H1 (cell line): ENCODE results near the gene CD247. TPM values are rescaled to one million over a fixed set of nuclear protein-coding genes. Genes with fewer than 3 reads are reported as not detected.

Experiments used
- CHD7 ChIP-seq: fragments of 300-600 bp; sonication (generic); IDR thresholded peaks from 2 replicates; pipeline ENCODE4 v1.7.1; 2012; ENCODE audit warnings: low read length, moderate library complexity, mild to moderate bottlenecking, inconsistent platforms; ENCODE audit not compliant: insufficient replicate concordance
- CREB1 ChIP-seq: IDR thresholded peaks from 2 replicates; pipeline ENCODE4 v1.6.1; 2012; ENCODE audit warnings: inconsistent platforms
- POU5F1 ChIP-seq: IDR thresholded peaks from 2 replicates; pipeline ENCODE4 v1.6.1; 2011; ENCODE audit warnings: low read depth, mild to moderate bottlenecking, low read length, moderate library complexity
- TAF1 ChIP-seq: IDR thresholded peaks from 2 replicates; pipeline ENCODE4 v1.6.1; 2011; ENCODE audit warnings: mild to moderate bottlenecking, low read depth, low read length
- polyA plus RNA-seq, 7 experiments: library from polyadenylated mRNA; depleted of rRNA in 3 of 7; stranded (reverse) in 5 of 7; unstranded in 2 of 7; fragments of >200 nt in 5 of 7; fragments of 200-250 nt in 2 of 7; gene quantifications; 1 replicate in 5 of 7; 2 replicates in 1 of 7; 4 replicates in 1 of 7; pipeline versions ENCODE4 v1.2.1 to v1.2.3, GENCODE V29; 2011 to 2013; ENCODE audit warnings: missing spikeins in 2 of 7, mixed read lengths in 2 of 7
- total RNA-seq: library from RNA; stranded (reverse); fragmentation: NEBNext Ultra II Directional; extraction: Animal tissue kit (Norgen Biotek cat#: 25700); gene quantifications from 2 replicates; pipeline ENCODE4 v1.2.1, GENCODE V29; 2021

The CD247 gene
- total and polyA plus RNA-seq, 2 of the 8 experiments (the other 6 are each of a cell fraction or from before 2014, with no cell fraction given) = 2.0 to 2.2 TPM

GRCh38 chr1:167565922-167566321 is 47.6 kb upstream of the CD247 start (continued):
- TF ChIP-seq CREB1 (no peak), CHD7 (no peak), TAF1 (no peak), POU5F1 (no peak)
